SK-N-SH (cell line): Measurements from ENCODE around the gene FAM83E. TPM values are rescaled to one million over a fixed set of nuclear protein-coding genes. Genes with fewer than 3 reads are reported as not detected.

ENCODE experiments used
- CTCF ChIA-PET: fragments of 300-600, 350-600 bp; formaldehyde crosslinking; extraction: SDS; loops from one replicate; lab custom pipeline; 2021; lab: Yijun Ruan, JAX
- POLR2A ChIA-PET: fragments of 350-600 bp; sonication (Branson Sonifier 250); formaldehyde crosslinking; extraction: SDS; loops from one replicate; lab custom pipeline; 2020; ENCODE audit warnings: antibody characterized with exemption, inconsistent platforms; lab: Yijun Ruan, JAX
- DNase-seq: peaks from one replicate; pipeline ENCODE4 v3.0.0; 2012
- H2AFZ ChIP-seq: fragments of 200-600 bp; sonication (generic); 2 replicates; pipeline ENCODE4 v1.8.1; 2016; ENCODE audit warnings: antibody characterized with exemption, mild to moderate bottlenecking, low read depth
- H3F3A ChIP-seq: fragments of 200-600 bp; sonication (generic); replicated peaks from 2 replicates; pipeline ENCODE3; 2016; ENCODE audit warnings: antibody characterized with exemption, mild to moderate bottlenecking; ENCODE audit not compliant: insufficient read depth
- H3K27ac ChIP-seq, 2 experiments: fragments of 200-500 bp in 1 of 2; fragments of 200-600 bp in 1 of 2; sonication (Bioruptor generic) in 1 of 2; sonication (generic), shearing (Covaris generic) in 1 of 2; 2 replicates each; pipeline versions ENCODE4 v1.5.1 to v1.6.1; 2014 to 2016; ENCODE audit warnings: low read depth in 2 of 2, inconsistent platforms in 1 of 2, low read length in 1 of 2, mild to moderate bottlenecking in 1 of 2, mixed read lengths in 1 of 2
- H3K27me3 ChIP-seq: fragments of 200-600 bp; sonication (generic), shearing (Covaris generic); 2 replicates; pipeline ENCODE4 v1.6.1; 2016; ENCODE audit warnings: mixed run types; ENCODE audit not compliant: insufficient read depth
- H3K36me3 ChIP-seq, 2 experiments: fragments of 200-500 bp in 1 of 2; fragments of 200-600 bp in 1 of 2; sonication (Bioruptor generic) in 1 of 2; sonication (generic) in 1 of 2; replicated peaks in 1 of 2; 2 replicates each; pipeline versions ENCODE3 to v1.5.1; 2014 to 2016; ENCODE audit warnings: low read length in 1 of 2, mild to moderate bottlenecking in 1 of 2; ENCODE audit not compliant: insufficient read depth in 2 of 2, control insufficient read depth in 1 of 2
- H3K4me1 ChIP-seq, 2 experiments: fragments of 200-500 bp in 1 of 2; fragments of 200-600 bp in 1 of 2; sonication (Bioruptor generic) in 1 of 2; sonication (generic), shearing (Covaris generic) in 1 of 2; 2 replicates each; pipeline versions ENCODE4 v1.5.1 to v1.6.1; 2014 to 2016; ENCODE audit warnings: low read depth in 1 of 2, low read length in 1 of 2, mixed run types in 1 of 2; ENCODE audit not compliant: insufficient read depth in 2 of 2, control insufficient read depth in 1 of 2
- H3K4me2 ChIP-seq: fragments of 200-600 bp; sonication (generic), shearing (Covaris generic); 2 replicates; pipeline ENCODE4 v1.6.1; 2017; ENCODE audit warnings: mixed run types
- H3K4me3 ChIP-seq, 2 experiments: fragments of 200-500 bp in 1 of 2; fragments of 200-600 bp in 1 of 2; sonication (Bioruptor generic) in 1 of 2; sonication (generic), shearing (Covaris generic) in 1 of 2; 2 replicates each; pipeline versions ENCODE4 v1.5.1 to v1.8.1; 2014 to 2016; ENCODE audit warnings: low read depth in 2 of 2, inconsistent platforms in 1 of 2, low read length in 1 of 2, mild to moderate bottlenecking in 1 of 2, mixed read lengths in 1 of 2, moderate library complexity in 1 of 2
- H3K79me2 ChIP-seq: fragments of 200-600 bp; sonication (generic); 2 replicates; pipeline ENCODE4 v1.8.1; 2017; ENCODE audit warnings: mild to moderate bottlenecking; ENCODE audit not compliant: insufficient read depth
- H3K9ac ChIP-seq: fragments of 200-600 bp; sonication (generic); 2 replicates; pipeline ENCODE4 v1.6.1; 2017; ENCODE audit warnings: mixed run types
- H3K9me2 ChIP-seq: fragments of 200-600 bp; sonication (generic); 2 replicates; pipeline ENCODE4 v1.6.1; 2017; ENCODE audit warnings: mixed run types
- H3K9me3 ChIP-seq: fragments of 200-600 bp; sonication (generic); 2 replicates; pipeline ENCODE4 v1.6.1; 2017; ENCODE audit warnings: mixed run types, mild to moderate bottlenecking, moderate library complexity
- H4K20me1 ChIP-seq: fragments of 200-600 bp; sonication (generic); 2 replicates; pipeline ENCODE4 v1.6.1; 2017; ENCODE audit warnings: mild to moderate bottlenecking, mixed run types; ENCODE audit not compliant: insufficient read depth
- CHD2 ChIP-seq: fragments of 150-350 bp; IDR thresholded peaks from 2 replicates; pipeline ENCODE4 v1.6.1; 2018; ENCODE audit warnings: low read length; ENCODE audit not compliant: partially characterized antibody
- ELF1 ChIP-seq: IDR thresholded peaks from 2 replicates; pipeline ENCODE4 v1.4.0; 2012
- EP300 ChIP-seq, 2 experiments: IDR thresholded peaks; 2 replicates each; pipeline versions ENCODE4 v1.4.0 to v1.6.1; 2012; ENCODE audit warnings: borderline replicate concordance in 1 of 2, low read depth in 1 of 2, low read length in 1 of 2
- FOSL2 ChIP-seq: IDR thresholded peaks from 2 replicates; pipeline ENCODE4 v1.4.0; 2012; ENCODE audit warnings: low read depth, mild to moderate bottlenecking, moderate library complexity, borderline replicate concordance
- POLR2AphosphoS5 ChIP-seq: IDR thresholded peaks from 2 replicates; pipeline ENCODE4 v1.6.1; 2012; ENCODE audit warnings: low read depth, low read length
- WGBS: methylation state at CpG from one replicate; pipeline ENCODE4 v1.1.6; 2017; ENCODE audit warnings: low lambda C conversion rate; 5-methylcytosine and 5-hydroxymethylcytosine counted together
- polyA plus RNA-seq, 3 experiments: library from polyadenylated mRNA; depleted of rRNA; stranded (reverse); fragments of >200 nt; gene quantifications; 2 replicates each; pipeline ENCODE4 v1.2.3, GENCODE V29; 2012
- TF ChIP-seq, protein P1 (sequence below): fragments of 150-350 bp; IDR thresholded peaks from 2 replicates; pipeline ENCODE4 v1.6.1; 2016; ENCODE audit warnings: mild to moderate bottlenecking, low read depth, low read length
- TF ChIP-seq, protein P2 (sequence below): fragments of 200-600 bp; sonication (generic); IDR thresholded peaks from 2 replicates; pipeline ENCODE4 v1.6.1; 2017; ENCODE audit warnings: antibody characterized with exemption, mild to moderate bottlenecking, moderate library complexity
- TF ChIP-seq, protein P3 (sequence below): IDR thresholded peaks from 2 replicates; pipeline ENCODE4; 2012

Gene FAM83E
- polyA plus RNA-seq, 1 of the 3 experiments (the other 2 are of a cell fraction): 0.44 TPM

DNA sequence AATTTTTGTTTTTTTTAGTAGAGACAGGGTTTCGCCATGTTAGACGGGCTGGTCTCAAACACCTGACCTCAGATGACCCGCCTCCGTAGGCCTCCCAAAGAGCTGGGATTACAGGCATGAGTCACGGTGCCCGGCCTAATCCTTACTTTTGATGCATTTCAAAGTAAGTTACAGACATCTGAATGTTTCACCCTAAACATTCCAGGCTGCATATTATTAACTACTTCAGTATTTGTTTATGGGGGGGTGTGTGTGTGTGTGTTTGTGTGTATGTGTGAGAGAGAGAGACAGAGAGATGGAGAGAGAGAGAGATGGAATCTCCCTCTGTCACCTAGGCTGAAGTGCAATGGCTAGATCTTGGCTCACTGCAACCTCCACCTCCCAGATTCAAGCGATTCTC is 49.8 kb downstream of the FAM83E start:
- TF ChIP-seq EP300 (IDR thresholded peaks at IDR 0.05; ENCODE audit: borderline replicate concordance in 1 of 2, low read depth in 1 of 2, low read length in 1 of 2) (no peak), FOSL2 (peak; percentile 20; the same call in 1 of the 2 replicates), ELF1 (no peak), CHD2 (no peak), POLR2AphosphoS5 (no peak)
- TF ChIP-seq, protein P1, sequence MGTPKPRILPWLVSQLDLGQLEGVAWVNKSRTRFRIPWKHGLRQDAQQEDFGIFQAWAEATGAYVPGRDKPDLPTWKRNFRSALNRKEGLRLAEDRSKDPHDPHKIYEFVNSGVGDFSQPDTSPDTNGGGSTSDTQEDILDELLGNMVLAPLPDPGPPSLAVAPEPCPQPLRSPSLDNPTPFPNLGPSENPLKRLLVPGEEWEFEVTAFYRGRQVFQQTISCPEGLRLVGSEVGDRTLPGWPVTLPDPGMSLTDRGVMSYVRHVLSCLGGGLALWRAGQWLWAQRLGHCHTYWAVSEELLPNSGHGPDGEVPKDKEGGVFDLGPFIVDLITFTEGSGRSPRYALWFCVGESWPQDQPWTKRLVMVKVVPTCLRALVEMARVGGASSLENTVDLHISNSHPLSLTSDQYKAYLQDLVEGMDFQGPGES: no peak
- TF ChIP-seq, protein P2, sequence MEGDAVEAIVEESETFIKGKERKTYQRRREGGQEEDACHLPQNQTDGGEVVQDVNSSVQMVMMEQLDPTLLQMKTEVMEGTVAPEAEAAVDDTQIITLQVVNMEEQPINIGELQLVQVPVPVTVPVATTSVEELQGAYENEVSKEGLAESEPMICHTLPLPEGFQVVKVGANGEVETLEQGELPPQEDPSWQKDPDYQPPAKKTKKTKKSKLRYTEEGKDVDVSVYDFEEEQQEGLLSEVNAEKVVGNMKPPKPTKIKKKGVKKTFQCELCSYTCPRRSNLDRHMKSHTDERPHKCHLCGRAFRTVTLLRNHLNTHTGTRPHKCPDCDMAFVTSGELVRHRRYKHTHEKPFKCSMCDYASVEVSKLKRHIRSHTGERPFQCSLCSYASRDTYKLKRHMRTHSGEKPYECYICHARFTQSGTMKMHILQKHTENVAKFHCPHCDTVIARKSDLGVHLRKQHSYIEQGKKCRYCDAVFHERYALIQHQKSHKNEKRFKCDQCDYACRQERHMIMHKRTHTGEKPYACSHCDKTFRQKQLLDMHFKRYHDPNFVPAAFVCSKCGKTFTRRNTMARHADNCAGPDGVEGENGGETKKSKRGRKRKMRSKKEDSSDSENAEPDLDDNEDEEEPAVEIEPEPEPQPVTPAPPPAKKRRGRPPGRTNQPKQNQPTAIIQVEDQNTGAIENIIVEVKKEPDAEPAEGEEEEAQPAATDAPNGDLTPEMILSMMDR: no peak
- TF ChIP-seq, protein P3, sequence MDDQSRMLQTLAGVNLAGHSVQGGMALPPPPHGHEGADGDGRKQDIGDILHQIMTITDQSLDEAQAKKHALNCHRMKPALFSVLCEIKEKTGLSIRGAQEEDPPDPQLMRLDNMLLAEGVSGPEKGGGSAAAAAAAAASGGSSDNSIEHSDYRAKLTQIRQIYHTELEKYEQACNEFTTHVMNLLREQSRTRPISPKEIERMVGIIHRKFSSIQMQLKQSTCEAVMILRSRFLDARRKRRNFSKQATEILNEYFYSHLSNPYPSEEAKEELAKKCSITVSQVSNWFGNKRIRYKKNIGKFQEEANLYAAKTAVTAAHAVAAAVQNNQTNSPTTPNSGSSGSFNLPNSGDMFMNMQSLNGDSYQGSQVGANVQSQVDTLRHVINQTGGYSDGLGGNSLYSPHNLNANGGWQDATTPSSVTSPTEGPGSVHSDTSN: no peak
- no peak overlapping the region for H3K27ac ChIP-seq
- CTCF ChIA-PET: interaction anchor here (2.0 kb wide), 1 partner anchor 19 kb away, joined by 7 read pairs; no protein-coding TSS in a partner anchor
- H3K4me3 ChIP-seq: no peak overlapping the region
- H4K20me1 ChIP-seq: no peaks in the 10 kb centered on the region
- H3F3A ChIP-seq: peaks cover 14% of the 10 kb centered on the region
- no peaks in the 10 kb centered on the region for H3K36me3 ChIP-seq
- H3K4me2 ChIP-seq: no peak overlapping the region
- DNase-seq: no peak
- no peaks in the 10 kb centered on the region for H3K79me2 ChIP-seq
- WGBS: 55% methylated on average over 7 of the region's 7 CpGs
- peak overlapping the region; percentile 29; the same call in 1 of the 2 replicates for H2AFZ ChIP-seq
- no peaks in the 10 kb centered on the region for H3K9me2 ChIP-seq
- H3K9ac ChIP-seq: no peak overlapping the region
- H3K27me3 ChIP-seq: no peaks in the 10 kb centered on the region
- peaks cover 7 to 13% of the 10 kb centered on the region in 2 experiments; a peak in 3 of 4 replicates for H3K4me1 ChIP-seq
- POLR2A ChIA-PET: no interaction called here
- H3K9me3 ChIP-seq: no peaks in the 10 kb centered on the region

Other genes starting within 250 kb of the FAM83E start
- 119 and 138 TPM in 2 replicates for gene KDELR1, start 223.5 kb downstream of the FAM83E start, polyA plus RNA-seq (2012; rRNA removed)
- gene GRIN2D, start 221.4 kb downstream of the FAM83E start, polyA plus RNA-seq (2012; rRNA removed): 0.54 and 0.92 TPM in 2 replicates
- 34.1 and 36.6 TPM in 2 replicates for gene GRWD1, start 169.1 kb downstream of the FAM83E start, polyA plus RNA-seq (2012; rRNA removed)
- 1.1 and 1.2 TPM in 2 replicates for gene KCNJ14, start 159.5 kb downstream of the FAM83E start, polyA plus RNA-seq (2012; rRNA removed)
- 69.5 and 77.6 TPM in 2 replicates for gene CYTH2, start 145.7 kb downstream of the FAM83E start, polyA plus RNA-seq (2012; rRNA removed)
- gene LMTK3, start 103.2 kb downstream of the FAM83E start, polyA plus RNA-seq (2012; rRNA removed): 2.0 and 3.2 TPM in 2 replicates
- gene SULT2B1, start 62.9 kb downstream of the FAM83E start, polyA plus RNA-seq (2012; rRNA removed): 0.86 and 0.92 TPM in 2 replicates
- gene SPACA4, start 8.3 kb downstream of the FAM83E start, polyA plus RNA-seq (2012; rRNA removed): not detected in 2 replicates
- gene RPL18, start 4.1 kb upstream of the FAM83E start, polyA plus RNA-seq (2012; rRNA removed): 2,114 and 2,225 TPM in 2 replicates
- gene SPHK2, start 4.4 kb upstream of the FAM83E start, polyA plus RNA-seq (2012; rRNA removed): 14.1 and 14.8 TPM in 2 replicates
- gene DBP, start 22.3 kb upstream of the FAM83E start, polyA plus RNA-seq (2012; rRNA removed): 7.8 and 12.6 TPM in 2 replicates
- gene CA11, start 31.1 kb upstream of the FAM83E start, polyA plus RNA-seq (2012; rRNA removed): 13.1 and 13.5 TPM in 2 replicates
- gene NTN5, start 57.9 kb upstream of the FAM83E start, polyA plus RNA-seq (2012; rRNA removed): 0.57 and 0.74 TPM in 2 replicates
- not detected in 2 replicates for gene FUT2, start 80.9 kb upstream of the FAM83E start, polyA plus RNA-seq (2012; rRNA removed)
- gene MAMSTR, start 104.6 kb upstream of the FAM83E start, polyA plus RNA-seq (2012; rRNA removed): 0.70 and 1.1 TPM in 2 replicates
- gene RASIP1, start 125.5 kb upstream of the FAM83E start, polyA plus RNA-seq (2012; rRNA removed): 0.36 and 0.41 TPM in 2 replicates
- 0.03 TPM in 2 replicates for gene IZUMO1, start 131.8 kb upstream of the FAM83E start, polyA plus RNA-seq (2012; rRNA removed)
- 0.03 and 0.08 TPM in 2 replicates for gene FUT1, start 137.6 kb upstream of the FAM83E start, polyA plus RNA-seq (2012; rRNA removed)
- gene FGF21, start 140.4 kb upstream of the FAM83E start, polyA plus RNA-seq (2012; rRNA removed): not detected in 2 replicates
- 70.6 and 71.6 TPM in 2 replicates for gene BCAT2, start 196.0 kb upstream of the FAM83E start, polyA plus RNA-seq (2012; rRNA removed)
- gene HSD17B14, start 221.4 kb upstream of the FAM83E start, polyA plus RNA-seq (2012; rRNA removed): 27.9 and 29.7 TPM in 2 replicates